GM12874 (cell line): ENCODE measurements around the gene FOXJ3.

Experiments used
- CTCF ChIP-seq: IDR thresholded peaks from 2 replicates; pipeline ENCODE4 v1.5.1; 2011; ENCODE audit warnings: low read depth, mild to moderate bottlenecking, control low read depth, low read length, moderate library complexity; ENCODE audit not compliant: insufficient read depth

The FOXJ3 gene

GRCh38 chr1:42221952-42222606 is 113.0 kb downstream of the FOXJ3 start:
- no peak for TF ChIP-seq CTCF

- no peak for TF ChIP-seq CTCF
These were observed 113.6 kb downstream of the FOXJ3 start for GRCh38 chr1:42221456-42221855.

GRCh38 chr1:42219627-42220026 is 115.4 kb downstream of the FOXJ3 start:
- TF ChIP-seq CTCF = no peak

- TF ChIP-seq CTCF = no peak
These were observed 120.6 kb downstream of the FOXJ3 start for GRCh38 chr1:42214447-42214871.

- TF ChIP-seq CTCF = no peak
These were observed 123.8 kb downstream of the FOXJ3 start for GRCh38 chr1:42211224-42211623.

- TF ChIP-seq CTCF = no peak
These were observed 124.5 kb downstream of the FOXJ3 start for GRCh38 chr1:42210421-42211133.

- TF ChIP-seq CTCF = no peak
These were observed 125.3 kb downstream of the FOXJ3 start for GRCh38 chr1:42209526-42210251.
